NCI-H2081 (cell line): ENCODE data around the gene EIF4E.
"Not testable (repeated sequence)": the region's sequence is repeated elsewhere in the genome, so short reads cannot be mapped to it uniquely, and the experiment has no call there.

ENCODE experiments used
- DNase-seq, 2 experiments: peaks; one replicate each; lab custom pipeline; 2025; lab: John Stamatoyannopoulos, UW

Gene EIF4E

DNA sequence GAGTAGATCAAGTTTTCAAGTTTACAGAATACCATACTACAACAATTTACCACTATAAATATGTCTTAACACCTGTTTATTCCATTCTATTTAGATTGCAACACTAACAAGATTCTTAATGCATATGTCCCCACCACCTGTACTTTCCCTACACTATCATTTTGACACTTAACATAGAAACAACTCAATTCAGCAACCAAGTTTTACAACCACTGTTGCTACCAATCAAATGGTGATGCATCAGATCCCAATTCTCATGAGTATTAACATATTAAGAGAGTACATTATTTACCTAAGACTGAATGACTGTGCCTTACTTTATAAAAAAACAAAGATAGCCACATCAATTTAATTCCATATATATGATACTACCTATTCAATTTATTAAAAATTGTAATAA lies 49.4 kb downstream of the EIF4E start:
- no peak for DNase-seq

- DNase-seq = no peak
These were observed 55.9 kb downstream of the EIF4E start for GRCh38 chr4:98873059-98873458.

- DNase-seq = not testable (repeated sequence)
These were observed 56.6 kb downstream of the EIF4E start for GRCh38 chr4:98872120-98872906.

GRCh38 chr4:98867648-98868047 lies 61.3 kb downstream of the EIF4E start:
- no peak for DNase-seq

GRCh38 chr4:98865059-98865458 lies 63.9 kb downstream of the EIF4E start:
- no peak for DNase-seq

- no peak for DNase-seq
These were observed 64.4 kb downstream of the EIF4E start for GRCh38 chr4:98864560-98864959.

DNA sequence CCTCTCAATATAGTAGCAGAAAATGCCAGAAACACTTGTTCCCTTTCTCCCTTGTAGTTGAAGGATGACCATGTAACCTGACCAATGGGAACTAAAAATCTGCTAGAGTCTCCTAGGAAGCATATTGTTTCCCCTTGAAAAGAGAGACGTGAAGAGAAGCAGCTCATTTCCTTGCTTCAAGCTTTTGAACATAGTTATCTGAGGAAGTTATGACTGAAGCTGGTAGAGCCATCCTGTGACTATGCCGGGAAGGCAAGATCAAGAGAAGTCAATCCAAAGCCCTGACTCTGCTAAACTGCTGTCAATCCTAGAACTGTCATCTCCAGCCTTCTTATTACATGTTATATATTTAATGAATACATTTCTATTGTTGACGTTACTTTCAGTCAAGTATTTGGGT lies 66.6 kb downstream of the EIF4E start:
- DNase-seq = no peak

- no peak for DNase-seq
These were observed 67.6 kb downstream of the EIF4E start for GRCh38 chr4:98861100-98861884.

- no peak for DNase-seq
These were observed 77.1 kb downstream of the EIF4E start for GRCh38 chr4:98851806-98852205.

- no peak for DNase-seq
These were observed 78.0 kb downstream of the EIF4E start for GRCh38 chr4:98850937-98851336.

DNA sequence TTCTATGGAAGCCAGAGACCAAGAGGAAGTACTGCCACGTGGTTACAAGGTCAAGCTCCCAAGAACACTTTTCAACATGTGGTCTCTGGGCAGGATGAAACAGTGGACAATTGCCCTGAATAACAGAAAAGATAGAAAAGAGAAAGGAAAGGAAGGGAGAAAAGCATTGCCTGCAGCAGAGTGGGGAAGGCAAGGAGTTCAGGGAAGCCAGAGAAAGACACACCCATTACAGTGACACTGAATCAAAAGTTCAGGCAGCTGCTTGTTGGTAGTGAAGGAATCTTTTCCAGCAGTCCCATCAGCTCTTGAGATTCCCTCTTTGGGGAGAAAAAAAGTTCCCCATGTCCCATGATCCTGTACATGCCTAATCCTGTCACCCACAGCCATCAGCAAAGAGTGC lies 80.5 kb downstream of the EIF4E start:
- no peak for DNase-seq

- DNase-seq = no peak
These were observed 83.0 kb downstream of the EIF4E start for GRCh38 chr4:98845960-98846359.

DNA sequence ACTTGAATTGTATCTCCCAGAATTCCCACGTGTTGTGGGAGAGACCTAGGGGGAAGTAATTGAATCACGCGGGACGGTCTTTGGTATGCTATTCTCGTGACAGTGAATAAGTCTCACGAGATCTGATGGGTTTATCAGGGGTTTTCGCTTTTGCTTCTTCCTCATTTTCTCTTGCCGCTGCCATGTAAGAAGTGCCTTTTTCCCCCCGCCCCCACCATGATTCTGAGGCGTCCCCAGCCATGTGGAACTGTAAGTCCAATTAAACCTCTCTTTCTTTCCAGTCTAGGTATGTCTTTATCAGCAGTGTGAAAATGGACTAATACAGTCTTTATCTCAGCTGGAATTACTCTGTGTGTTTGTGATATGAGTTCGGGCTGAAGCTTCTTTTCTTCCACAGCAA lies 86.0 kb downstream of the EIF4E start:
- DNase-seq = not testable (repeated sequence)

DNA sequence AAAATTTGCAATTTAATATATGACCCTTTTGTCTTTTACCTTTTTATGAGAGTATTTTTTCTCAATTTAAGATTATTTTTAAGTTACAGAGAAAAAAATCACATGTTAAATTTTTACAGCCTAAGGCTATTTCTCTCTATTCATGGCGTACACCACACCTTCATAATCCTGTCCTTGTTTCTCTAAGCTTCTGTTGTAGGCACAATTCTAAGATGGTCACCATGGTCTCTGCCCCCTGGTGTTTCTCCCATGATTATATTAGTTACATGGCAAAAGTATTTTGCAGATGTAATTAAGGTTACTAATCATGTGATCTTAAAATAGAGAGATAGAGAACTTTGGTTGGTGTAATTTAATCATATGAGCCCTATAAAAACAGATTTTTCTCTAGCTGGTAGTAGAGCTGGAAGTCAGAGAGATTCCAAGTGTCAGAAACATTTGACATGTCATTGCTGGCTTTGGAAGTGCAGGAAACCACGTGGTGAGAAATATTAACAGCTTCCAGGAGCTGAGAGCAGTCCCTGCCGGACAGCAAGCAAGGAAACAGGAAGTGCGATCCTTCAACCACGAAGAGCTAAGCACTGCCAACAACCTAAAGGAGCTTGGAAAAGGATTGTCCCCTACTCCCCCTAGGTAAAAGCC lies 89.8 kb downstream of the EIF4E start:
- DNase-seq = no peak

DNA sequence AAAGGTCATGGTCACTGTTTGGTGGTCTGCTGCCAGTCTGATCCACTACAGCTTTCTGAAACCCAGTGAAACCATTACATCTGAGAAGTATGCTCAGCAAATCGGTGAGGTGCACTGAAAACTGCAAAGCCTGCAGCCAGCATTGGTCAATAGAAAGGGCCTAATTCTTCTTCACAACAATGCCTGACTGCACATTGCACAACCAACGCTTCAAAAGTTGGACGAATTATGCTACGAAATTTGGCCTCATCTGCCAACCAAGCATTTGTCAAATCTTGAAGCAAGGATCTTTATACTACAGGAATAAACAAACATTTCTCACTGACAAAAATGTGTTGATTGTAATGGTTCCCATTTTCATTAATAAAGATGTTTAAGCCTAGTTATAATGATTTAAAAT lies 90.4 kb downstream of the EIF4E start:
- DNase-seq = no peak

DNA sequence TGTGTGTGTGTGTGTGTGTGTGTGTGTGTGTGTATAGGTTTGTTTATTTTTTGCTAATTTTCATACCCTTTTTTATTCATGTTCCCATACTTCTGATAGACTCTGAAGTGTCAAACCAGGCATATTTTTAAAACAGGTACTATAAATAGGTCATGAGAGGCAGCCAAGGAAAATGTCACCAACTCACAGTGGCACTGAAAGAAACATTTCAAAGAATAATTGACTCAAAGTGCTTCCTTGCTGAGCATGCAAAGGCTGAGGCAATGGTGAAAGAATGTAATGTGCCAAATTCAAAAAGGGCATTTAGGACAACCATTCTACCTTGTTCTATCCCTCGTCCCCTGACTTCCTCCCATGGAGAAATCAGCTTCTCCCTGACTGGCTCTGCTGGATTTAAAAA lies 95.5 kb downstream of the EIF4E start:
- DNase-seq = no peak

- not testable (repeated sequence) for DNase-seq
These were observed 97.9 kb downstream of the EIF4E start for GRCh38 chr4:98831036-98831435.
